Progenitor cell of endocrine pancreas (in vitro differentiated cells): ENCODE measurements around the gene SHANK2. TPM values are rescaled to one million over a fixed set of nuclear protein-coding genes. Genes with fewer than 3 reads are reported as not detected.
A peak's percentile ranks its signal among the peaks of the same experiment; 100 is the strongest.
"Not testable (repeated sequence)": the region's sequence is repeated elsewhere in the genome, so short reads cannot be mapped to it uniquely, and the experiment has no call there.

Experiments
- DNase-seq: peaks from one replicate; pipeline ENCODE4 v3.0.0; 2021; ENCODE audit warnings: low spot score; ENCODE audit not compliant: unreplicated experiment
- H3K27ac Mint-ChIP-seq: 2 replicates; pipeline ENCODE4 v1.8.0; 2021; ENCODE audit warnings: mild to moderate bottlenecking, moderate library complexity, mixed read lengths
- H3K27me3 Mint-ChIP-seq: 2 replicates; pipeline ENCODE4 v1.8.0; 2021; ENCODE audit warnings: mixed read lengths
- H3K36me3 Mint-ChIP-seq: 2 replicates; pipeline ENCODE4 v1.8.0; 2022; ENCODE audit warnings: mixed read lengths; ENCODE audit not compliant: insufficient read depth
- H3K4me1 Mint-ChIP-seq: 2 replicates; pipeline ENCODE4 v1.8.0; 2021; ENCODE audit warnings: low read depth, mixed read lengths
- H3K4me3 Mint-ChIP-seq: 2 replicates; pipeline ENCODE4 v1.8.0; 2021; ENCODE audit warnings: low read depth, mild to moderate bottlenecking, moderate library complexity, mixed read lengths
- H3K9me3 Mint-ChIP-seq: 2 replicates; pipeline ENCODE4 v1.8.0; 2021; ENCODE audit warnings: low read depth, mixed read lengths
- CTCF ChIP-seq: fragments of 200-600 bp; sonication (generic); IDR thresholded peaks from one replicate; pipeline ENCODE4 v1.5.0; 2021; ENCODE audit warnings: antibody characterized with exemption, mild to moderate bottlenecking; ENCODE audit not compliant: unreplicated experiment
- total RNA-seq: library from RNA; stranded (reverse); gene quantifications from 2 replicates; pipeline ENCODE4 v1.2.1, GENCODE V29; 2021

SHANK2 gene
- total RNA-seq, 1 donor from 2014 or later = 104 TPM

GRCh38 chr11:71237853-71238252 is 14.5 kb downstream of the SHANK2 start:
- Mint-ChIP-seq H3K27ac (no peak overlapping the region), H3K4me3 (no peak overlapping the region), H3K27me3 (no peaks in the 10 kb centered on the region), H3K4me1 (peaks cover 21% of the 10 kb centered on the region), H3K36me3 (peaks cover 16% of the 10 kb centered on the region), H3K9me3 (no peaks in the 10 kb centered on the region)
- DNase-seq = no peak
- no peak for TF ChIP-seq CTCF

- H3K9me3 Mint-ChIP-seq = no peaks in the 10 kb centered on the region
- no peak for TF ChIP-seq CTCF
- DNase-seq = no peak
- no peaks in the 10 kb centered on the region for H3K27me3 Mint-ChIP-seq
- peaks cover 16% of the 10 kb centered on the region for H3K4me1 Mint-ChIP-seq
- no peak overlapping the region for H3K4me3 Mint-ChIP-seq
- H3K27ac Mint-ChIP-seq = peak overlapping the region; percentile 45
- H3K36me3 Mint-ChIP-seq = peaks cover 20% of the 10 kb centered on the region
Observed at GRCh38 chr11:71236836-71237475, 15.4 kb downstream of the SHANK2 start.

GRCh38 chr11:71235719-71236118 is 16.7 kb downstream of the SHANK2 start:
- TF ChIP-seq CTCF = no peak
- H3K4me3 Mint-ChIP-seq = no peak overlapping the region

GRCh38 chr11:71233896-71234852 is 18.2 kb downstream of the SHANK2 start:
- not testable (repeated sequence) for DNase-seq, H3K9me3 Mint-ChIP-seq, H3K4me1 Mint-ChIP-seq, H3K27ac Mint-ChIP-seq, H3K4me3 Mint-ChIP-seq, H3K27me3 Mint-ChIP-seq
- H3K36me3 Mint-ChIP-seq = peaks cover 26% of the 10 kb centered on the region

More at GRCh38 chr11:71235719-71236118, 16.7 kb downstream of the SHANK2 start:
- no peaks in the 10 kb centered on the region for H3K27me3 Mint-ChIP-seq
- DNase-seq = no peak
- H3K36me3 Mint-ChIP-seq = peaks cover 26% of the 10 kb centered on the region
- no peak overlapping the region for H3K27ac Mint-ChIP-seq
- H3K4me1 Mint-ChIP-seq = peaks cover 8% of the 10 kb centered on the region
- no peaks in the 10 kb centered on the region for H3K9me3 Mint-ChIP-seq

GRCh38 chr11:71232364-71232763 is 20.0 kb downstream of the SHANK2 start:
- TF ChIP-seq CTCF = no peak
- Mint-ChIP-seq H3K4me1 (peaks cover 2% of the 10 kb centered on the region), H3K27ac (no peak overlapping the region), H3K36me3 (peaks cover 30% of the 10 kb centered on the region), H3K27me3 (no peaks in the 10 kb centered on the region), H3K4me3 (no peak overlapping the region), H3K9me3 (peaks cover 8% of the 10 kb centered on the region)
- DNase-seq = no peak
